ENCODE results near the gene PTPN11. TPM values are rescaled to one million over a fixed set of nuclear protein-coding genes. Genes with fewer than 3 reads are reported as not detected.

Gene PTPN11
- total and polyA plus RNA-seq, 2 donors from 2014 or later, result 20.0 to 105 TPM

DNA sequence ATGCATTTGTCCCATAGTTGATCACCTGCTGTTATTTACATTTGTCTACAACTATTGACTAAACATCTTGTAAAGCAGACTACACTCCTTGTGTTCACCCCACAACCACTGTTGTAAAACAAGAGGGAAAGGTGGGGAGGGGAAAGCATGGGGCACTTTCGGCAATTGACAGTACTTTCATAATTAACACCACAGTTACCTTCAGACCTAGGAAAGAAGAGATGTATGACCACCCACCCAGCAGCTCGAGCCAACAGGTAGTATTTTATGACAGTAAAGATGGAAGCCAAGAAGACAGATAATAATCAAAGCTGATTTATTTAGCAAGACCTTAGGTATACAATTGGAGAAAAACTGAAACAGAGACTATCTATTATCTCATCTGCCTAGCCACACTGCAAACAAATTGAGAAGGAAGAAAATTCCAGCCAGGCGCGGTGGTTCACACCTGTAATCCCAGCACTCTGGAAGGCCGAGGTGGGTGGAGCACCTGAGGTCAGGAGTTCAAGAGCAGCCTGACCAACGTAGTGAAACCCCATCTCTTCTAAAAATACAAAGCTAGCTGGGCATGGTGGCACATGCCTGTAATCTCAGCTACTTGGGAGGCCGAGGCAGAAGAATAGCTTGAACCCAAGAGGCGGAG is 47.8 kb upstream of the PTPN11 start:
- intact Hi-C loops (cut with DNase I), result no loop called here
- Histone ChIP-seq H3K36me3 (ENCODE audit: control insufficient read depth in 2 of 3, insufficient read depth in 3 of 3, low read length in 3 of 3) (no peaks in the 10 kb centered on the region), H3K27ac (ENCODE audit: low read depth in 2 of 2, low read length in 2 of 2) (no peak overlapping the region), H3K27me3 (ENCODE audit: control insufficient read depth, insufficient read depth, low read length) (no peaks in the 10 kb centered on the region), H3K4me1 (ENCODE audit: control insufficient read depth in 2 of 3, insufficient read depth in 2 of 3, low read depth in 1 of 3, low read length in 3 of 3) (no peaks in the 10 kb centered on the region), H3K9ac (ENCODE audit: low read length in 3 of 3) (no peak overlapping the region), H3K9me3 (ENCODE audit: control insufficient read depth in 2 of 3, insufficient read depth in 1 of 3, low read length in 3 of 3) (no peaks in the 10 kb centered on the region), H3K4me3 (ENCODE audit: low read length in 3 of 3) (no peak overlapping the region)
- FAIRE-seq (no peak), DNase-seq (no peak)
- TF ChIP-seq, protein P1, sequence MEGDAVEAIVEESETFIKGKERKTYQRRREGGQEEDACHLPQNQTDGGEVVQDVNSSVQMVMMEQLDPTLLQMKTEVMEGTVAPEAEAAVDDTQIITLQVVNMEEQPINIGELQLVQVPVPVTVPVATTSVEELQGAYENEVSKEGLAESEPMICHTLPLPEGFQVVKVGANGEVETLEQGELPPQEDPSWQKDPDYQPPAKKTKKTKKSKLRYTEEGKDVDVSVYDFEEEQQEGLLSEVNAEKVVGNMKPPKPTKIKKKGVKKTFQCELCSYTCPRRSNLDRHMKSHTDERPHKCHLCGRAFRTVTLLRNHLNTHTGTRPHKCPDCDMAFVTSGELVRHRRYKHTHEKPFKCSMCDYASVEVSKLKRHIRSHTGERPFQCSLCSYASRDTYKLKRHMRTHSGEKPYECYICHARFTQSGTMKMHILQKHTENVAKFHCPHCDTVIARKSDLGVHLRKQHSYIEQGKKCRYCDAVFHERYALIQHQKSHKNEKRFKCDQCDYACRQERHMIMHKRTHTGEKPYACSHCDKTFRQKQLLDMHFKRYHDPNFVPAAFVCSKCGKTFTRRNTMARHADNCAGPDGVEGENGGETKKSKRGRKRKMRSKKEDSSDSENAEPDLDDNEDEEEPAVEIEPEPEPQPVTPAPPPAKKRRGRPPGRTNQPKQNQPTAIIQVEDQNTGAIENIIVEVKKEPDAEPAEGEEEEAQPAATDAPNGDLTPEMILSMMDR (IDR thresholded peaks at IDR 0.05; ENCODE audit: borderline replicate concordance, extremely low read depth, insufficient read depth), result no peak

DNA sequence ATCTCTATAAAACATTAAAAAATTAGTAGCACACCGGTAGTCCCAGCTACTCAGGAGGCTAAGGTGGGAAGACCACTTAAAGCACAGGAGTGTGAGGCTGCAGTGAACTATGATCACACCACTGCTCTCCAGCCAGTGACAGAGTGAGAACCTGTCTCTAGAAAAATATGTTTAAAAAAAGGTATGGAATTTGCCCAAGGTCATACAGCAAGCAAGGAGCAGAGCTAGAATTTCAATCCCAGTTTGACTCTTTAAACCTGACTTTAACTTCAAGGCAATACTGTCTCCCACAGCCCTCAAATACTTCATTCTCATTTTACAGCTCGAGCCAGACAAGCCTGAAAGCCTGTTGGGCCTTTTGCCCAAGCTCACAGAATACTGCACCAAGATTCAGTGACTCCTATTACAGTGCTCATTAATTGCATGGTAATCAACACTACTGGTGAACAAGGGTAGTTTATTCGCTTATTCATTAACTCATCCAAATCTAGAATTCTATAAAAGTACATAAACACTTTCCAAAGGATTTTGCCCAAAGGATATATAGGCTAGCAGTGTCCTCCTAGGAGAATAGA is 44.5 kb upstream of the PTPN11 start:
- Histone ChIP-seq H3K9me3 (ENCODE audit: control insufficient read depth in 2 of 3, insufficient read depth in 1 of 3, low read length in 3 of 3) (no peaks in the 10 kb centered on the region), H3K9ac (ENCODE audit: low read length in 3 of 3) (no peak overlapping the region), H3K4me1 (ENCODE audit: control insufficient read depth in 2 of 3, insufficient read depth in 2 of 3, low read depth in 1 of 3, low read length in 3 of 3) (no peaks in the 10 kb centered on the region), H3K27me3 (ENCODE audit: control insufficient read depth, insufficient read depth, low read length) (no peaks in the 10 kb centered on the region), H3K27ac (ENCODE audit: low read depth in 2 of 2, low read length in 2 of 2) (no peak overlapping the region), H3K36me3 (ENCODE audit: control insufficient read depth in 2 of 3, insufficient read depth in 3 of 3, low read length in 3 of 3) (no peaks in the 10 kb centered on the region), H3K4me3 (ENCODE audit: low read length in 3 of 3) (no peak overlapping the region)
- FAIRE-seq (no peak), DNase-seq (no peak)
- intact Hi-C loops (cut with DNase I), result no loop called here
- TF ChIP-seq, protein P1 (IDR thresholded peaks at IDR 0.05; ENCODE audit: borderline replicate concordance, extremely low read depth, insufficient read depth), result no peak

DNA sequence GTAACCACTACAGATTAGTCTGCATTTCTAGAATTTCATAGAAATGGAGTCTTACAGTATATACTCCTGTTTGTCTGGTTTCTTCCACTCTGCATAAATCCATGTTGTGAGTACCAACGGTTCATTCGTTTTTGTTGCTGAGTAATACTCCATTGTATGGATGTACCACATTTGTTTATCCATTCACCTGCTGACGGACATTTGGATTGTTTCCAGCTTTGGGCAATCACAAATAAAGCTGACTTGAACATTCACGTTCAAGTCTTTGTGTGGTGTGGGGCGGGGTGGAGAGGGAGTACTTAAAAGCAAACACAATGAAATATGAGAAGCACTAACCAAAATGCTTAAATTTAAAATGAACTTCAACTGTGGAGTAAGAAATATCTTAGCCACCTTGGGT is 43.6 kb upstream of the PTPN11 start:
- H3K27me3 ChIP-seq (ENCODE audit: control insufficient read depth, insufficient read depth, low read length), result no peaks in the 10 kb centered on the region
- no peak overlapping the region for H3K27ac ChIP-seq (ENCODE audit: low read depth in 2 of 2, low read length in 2 of 2)
- TF ChIP-seq, protein P1 (IDR thresholded peaks at IDR 0.05; ENCODE audit: borderline replicate concordance, extremely low read depth, insufficient read depth), result no peak
- intact Hi-C loops (cut with DNase I), result no loop called here
- H3K9me3 ChIP-seq (ENCODE audit: control insufficient read depth in 2 of 3, insufficient read depth in 1 of 3, low read length in 3 of 3), result no peaks in the 10 kb centered on the region
- no peaks in the 10 kb centered on the region for H3K4me1 ChIP-seq (ENCODE audit: control insufficient read depth in 2 of 3, insufficient read depth in 2 of 3, low read depth in 1 of 3, low read length in 3 of 3)
- no peak overlapping the region for H3K9ac ChIP-seq (ENCODE audit: low read length in 3 of 3)
- H3K36me3 ChIP-seq (ENCODE audit: control insufficient read depth in 2 of 3, insufficient read depth in 3 of 3, low read length in 3 of 3), result no peaks in the 10 kb centered on the region
- FAIRE-seq (no peak), DNase-seq (no peak)
- H3K4me3 ChIP-seq (ENCODE audit: low read length in 3 of 3), result no peak overlapping the region

Data from kidney (tissue), 14 donors.